KMS-11 (cell line): ENCODE results near the gene DELE1.
A peak's percentile ranks its signal among the peaks of the same experiment; 100 is the strongest.

Source experiments
- H2AFZ ChIP-seq: fragments of 200-600 bp; sonication (generic); 2 replicates; pipeline ENCODE4 v1.6.1; 2016; ENCODE audit warnings: antibody characterized with exemption, mixed run types, low read depth
- H3K27ac ChIP-seq: fragments of 200-600 bp; sonication (generic); 2 replicates; pipeline ENCODE4 v1.6.1; 2016; ENCODE audit warnings: mild to moderate bottlenecking, mixed run types
- H3K27me3 ChIP-seq: fragments of 200-600 bp; sonication (generic); 2 replicates; pipeline ENCODE4 v1.6.1; 2017; ENCODE audit warnings: mild to moderate bottlenecking, low read depth, mixed run types, moderate library complexity; ENCODE audit not compliant: insufficient read depth
- H3K36me3 ChIP-seq: fragments of 200-600 bp; sonication (generic); 2 replicates; pipeline ENCODE4 v1.6.1; 2017; ENCODE audit warnings: mild to moderate bottlenecking, mixed run types; ENCODE audit not compliant: insufficient read depth
- H3K4me1 ChIP-seq: fragments of 200-600 bp; sonication (generic); 2 replicates; pipeline ENCODE4 v1.6.1; 2016; ENCODE audit warnings: mild to moderate bottlenecking, low read depth, mixed run types; ENCODE audit not compliant: poor library complexity, severe bottlenecking
- H3K4me2 ChIP-seq: fragments of 200-600 bp; sonication (generic); 2 replicates; pipeline ENCODE4 v1.7.0; 2016; ENCODE audit warnings: mild to moderate bottlenecking, mixed run types
- H3K4me3 ChIP-seq: fragments of 200-600 bp; sonication (generic); IDR thresholded peaks from 2 replicates; pipeline ENCODE4 v1.6.1; 2017; ENCODE audit warnings: low read depth, low read length, mixed read lengths; ENCODE audit not compliant: insufficient read depth
- H3K79me2 ChIP-seq: fragments of 200-600 bp; sonication (generic); 2 replicates; pipeline ENCODE4 v1.6.1; 2016; ENCODE audit warnings: low read depth, mixed run types; ENCODE audit not compliant: insufficient read depth
- H3K9ac ChIP-seq: fragments of 200-600 bp; sonication (generic); 2 replicates; pipeline ENCODE4 v1.6.1; 2016; ENCODE audit warnings: mild to moderate bottlenecking, mixed run types
- H4K20me1 ChIP-seq: fragments of 200-600 bp; sonication (generic); 2 replicates; pipeline ENCODE4 v1.6.1; 2016; ENCODE audit warnings: mild to moderate bottlenecking, mixed run types; ENCODE audit not compliant: insufficient read depth
- TF ChIP-seq, protein P1 (sequence below): fragments of 200-600 bp; sonication (generic); conservative IDR thresholded peaks from 2 replicates; pipeline ENCODE4 v1.6.1; 2017; ENCODE audit warnings: low read depth, mild to moderate bottlenecking, antibody characterized with exemption, low read length, moderate library complexity, mixed read lengths

DELE1 gene

DNA sequence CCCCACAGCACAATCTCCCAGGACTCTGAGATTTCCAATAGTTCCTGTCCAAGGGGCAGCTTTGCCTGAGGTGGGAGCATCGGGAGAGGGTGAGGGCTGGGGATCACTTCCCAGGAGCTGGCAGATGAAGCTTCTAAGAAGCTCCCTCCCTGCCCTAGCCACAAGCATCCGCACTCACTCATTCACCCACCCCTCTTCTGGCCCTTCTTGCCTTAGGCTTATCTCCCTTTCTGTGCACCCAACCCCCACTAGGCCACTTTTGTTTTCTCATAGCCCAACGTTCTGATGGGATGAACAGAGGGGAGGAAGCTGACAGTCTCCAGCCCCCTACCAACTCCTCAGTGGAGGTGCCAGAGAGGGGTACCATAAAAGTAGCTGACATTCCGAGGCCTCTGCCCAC, 41.8 kb upstream of the DELE1 start:
- peak overlapping the region; percentile 100 for H3K4me2 ChIP-seq
- peak overlapping the region; percentile 69; the same call in 1 of the 2 replicates for H2AFZ ChIP-seq
- TF ChIP-seq, protein P1, sequence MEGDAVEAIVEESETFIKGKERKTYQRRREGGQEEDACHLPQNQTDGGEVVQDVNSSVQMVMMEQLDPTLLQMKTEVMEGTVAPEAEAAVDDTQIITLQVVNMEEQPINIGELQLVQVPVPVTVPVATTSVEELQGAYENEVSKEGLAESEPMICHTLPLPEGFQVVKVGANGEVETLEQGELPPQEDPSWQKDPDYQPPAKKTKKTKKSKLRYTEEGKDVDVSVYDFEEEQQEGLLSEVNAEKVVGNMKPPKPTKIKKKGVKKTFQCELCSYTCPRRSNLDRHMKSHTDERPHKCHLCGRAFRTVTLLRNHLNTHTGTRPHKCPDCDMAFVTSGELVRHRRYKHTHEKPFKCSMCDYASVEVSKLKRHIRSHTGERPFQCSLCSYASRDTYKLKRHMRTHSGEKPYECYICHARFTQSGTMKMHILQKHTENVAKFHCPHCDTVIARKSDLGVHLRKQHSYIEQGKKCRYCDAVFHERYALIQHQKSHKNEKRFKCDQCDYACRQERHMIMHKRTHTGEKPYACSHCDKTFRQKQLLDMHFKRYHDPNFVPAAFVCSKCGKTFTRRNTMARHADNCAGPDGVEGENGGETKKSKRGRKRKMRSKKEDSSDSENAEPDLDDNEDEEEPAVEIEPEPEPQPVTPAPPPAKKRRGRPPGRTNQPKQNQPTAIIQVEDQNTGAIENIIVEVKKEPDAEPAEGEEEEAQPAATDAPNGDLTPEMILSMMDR, result no peak
- no peaks in the 10 kb centered on the region for H3K79me2 ChIP-seq
- no peaks in the 10 kb centered on the region for H3K36me3 ChIP-seq
- peaks cover 40% of the 10 kb centered on the region for H3K4me1 ChIP-seq
- peaks cover 10% of the 10 kb centered on the region for H3K27me3 ChIP-seq
- H3K27ac ChIP-seq, result peak overlapping the region; percentile 80
- H4K20me1 ChIP-seq, result no peaks in the 10 kb centered on the region
- H3K4me3 ChIP-seq, result no peak overlapping the region
- H3K9ac ChIP-seq, result peak overlapping the region; percentile 35; the same call in 1 of the 2 replicates

DNA sequence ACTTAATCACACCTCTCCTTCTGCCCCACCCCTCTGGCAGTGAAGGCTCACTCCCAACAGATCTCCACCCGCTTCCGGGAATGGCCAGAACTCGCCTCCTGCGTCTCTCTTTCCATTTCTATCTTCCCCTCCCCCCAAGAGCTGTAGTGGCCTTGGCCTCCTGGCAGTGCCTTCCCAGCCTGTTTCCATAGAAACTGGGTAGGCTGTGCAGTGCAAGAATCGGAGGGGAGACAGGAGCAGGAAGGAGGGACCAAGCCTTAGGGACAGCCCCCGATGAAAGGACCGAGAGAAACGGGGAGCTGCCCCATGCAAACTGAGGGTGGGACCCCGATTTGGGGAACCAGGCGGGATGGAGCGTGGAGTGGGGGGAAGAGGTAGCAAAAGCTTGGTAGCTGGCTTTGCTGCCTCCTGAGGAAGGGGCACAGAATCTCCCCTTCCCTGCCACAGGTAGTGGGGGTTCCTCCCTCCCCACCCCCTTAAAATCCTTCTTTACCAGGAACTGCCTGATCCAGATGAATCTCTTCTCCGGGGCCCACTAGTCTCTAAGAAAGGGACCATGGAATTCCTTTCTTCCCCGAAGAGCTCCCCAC, 41.0 kb upstream of the DELE1 start:
- Histone ChIP-seq H3K27ac (peak overlapping the region; percentile 80; the same call in 1 of the 2 replicates), H3K4me1 (peaks cover 40% of the 10 kb centered on the region), H3K4me2 (peak overlapping the region; percentile 100; the same call in 1 of the 2 replicates), H3K27me3 (peaks cover 2% of the 10 kb centered on the region; the same call in 1 of the 2 replicates), H4K20me1 (no peaks in the 10 kb centered on the region), H3K36me3 (no peaks in the 10 kb centered on the region), H3K9ac (no peak overlapping the region), H2AFZ (no peak overlapping the region), H3K79me2 (no peaks in the 10 kb centered on the region), H3K4me3 (no peak overlapping the region)
- TF ChIP-seq, protein P1, result no peak

DNA sequence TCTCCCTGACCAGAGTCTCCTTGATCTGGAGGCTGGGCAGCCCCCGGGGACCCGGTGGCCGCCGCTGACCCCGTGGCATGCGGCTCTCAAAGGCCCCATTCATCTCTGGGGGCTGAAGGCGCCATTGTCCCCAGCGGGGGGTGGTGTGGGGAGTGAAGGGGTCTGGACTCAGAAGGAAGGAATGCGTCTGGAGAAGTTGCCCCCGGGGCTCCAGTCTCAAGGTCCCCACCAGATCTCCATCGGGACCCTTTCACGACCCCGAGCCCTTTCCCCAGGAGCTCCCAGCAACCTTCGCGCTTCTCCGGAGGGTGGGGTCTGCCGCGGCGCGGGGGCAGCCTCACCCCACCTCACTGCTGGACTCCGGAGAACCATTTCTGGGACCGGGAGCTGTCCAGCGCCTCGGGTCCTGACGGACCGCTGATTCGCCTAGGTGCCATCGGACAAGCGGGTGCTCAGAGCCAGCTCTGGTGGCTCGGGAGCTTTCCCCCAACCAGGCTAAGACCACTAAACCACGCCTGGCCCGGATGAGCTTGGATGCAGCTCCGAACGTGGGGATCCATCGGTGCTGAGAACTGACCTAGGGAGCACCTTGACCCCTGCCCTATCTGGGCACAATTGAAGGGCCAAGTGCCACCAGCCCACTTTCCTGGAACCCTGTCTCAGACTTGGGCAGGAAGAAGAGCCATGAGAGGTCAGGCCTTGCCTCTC, 40.3 kb upstream of the DELE1 start:
- TF ChIP-seq, protein P1, result no peak
- Histone ChIP-seq H3K4me3 (no peak overlapping the region), H3K79me2 (no peaks in the 10 kb centered on the region), H3K4me2 (no peak overlapping the region), H2AFZ (no peak overlapping the region), H4K20me1 (no peaks in the 10 kb centered on the region), H3K4me1 (peaks cover 40% of the 10 kb centered on the region), H3K9ac (no peak overlapping the region), H3K27me3 (no peaks in the 10 kb centered on the region), H3K36me3 (no peaks in the 10 kb centered on the region), H3K27ac (no peak overlapping the region)

DNA sequence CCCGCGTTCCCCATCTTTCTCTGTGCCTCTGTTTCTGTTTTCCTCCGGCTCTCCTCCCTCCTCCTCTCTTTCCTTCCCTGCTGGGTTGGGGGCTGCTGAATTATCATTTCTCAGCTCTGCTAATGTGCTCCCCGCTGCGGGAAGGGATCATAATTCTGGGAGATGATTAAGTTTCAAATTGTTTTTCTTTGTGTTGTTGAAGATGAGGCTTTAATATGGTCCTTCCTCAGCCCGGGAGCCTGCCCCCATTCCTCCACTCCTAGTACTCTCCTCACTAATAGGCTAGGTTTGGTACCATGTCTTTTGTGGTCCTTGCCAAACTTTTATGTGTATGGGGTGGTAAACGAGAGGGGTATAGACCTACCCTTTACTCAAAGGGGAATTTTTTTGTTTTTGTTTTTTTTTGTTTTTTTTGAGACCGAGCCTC, 39.8 kb upstream of the DELE1 start:
- TF ChIP-seq, protein P1, result no peak
- H3K4me2 ChIP-seq, result no peak overlapping the region
- no peaks in the 10 kb centered on the region for H4K20me1 ChIP-seq
- H3K79me2 ChIP-seq, result no peaks in the 10 kb centered on the region
- no peaks in the 10 kb centered on the region for H3K27me3 ChIP-seq
- no peak overlapping the region for H3K4me3 ChIP-seq
- no peak overlapping the region for H2AFZ ChIP-seq
- no peak overlapping the region for H3K27ac ChIP-seq
- H3K9ac ChIP-seq, result no peak overlapping the region
- peaks cover 40% of the 10 kb centered on the region for H3K4me1 ChIP-seq
- no peaks in the 10 kb centered on the region for H3K36me3 ChIP-seq
